GM21723 (cell line): ENCODE data around the gene HDC.

Source experiments
- ATAC-seq: cut with Tn5 transposase; IDR thresholded peaks from one replicate; pipeline ENCODE4 v1.9.1; 2021; ENCODE audit warnings: mild to moderate bottlenecking, moderate library complexity; ENCODE audit not compliant: unreplicated experiment

HDC gene, protein sequence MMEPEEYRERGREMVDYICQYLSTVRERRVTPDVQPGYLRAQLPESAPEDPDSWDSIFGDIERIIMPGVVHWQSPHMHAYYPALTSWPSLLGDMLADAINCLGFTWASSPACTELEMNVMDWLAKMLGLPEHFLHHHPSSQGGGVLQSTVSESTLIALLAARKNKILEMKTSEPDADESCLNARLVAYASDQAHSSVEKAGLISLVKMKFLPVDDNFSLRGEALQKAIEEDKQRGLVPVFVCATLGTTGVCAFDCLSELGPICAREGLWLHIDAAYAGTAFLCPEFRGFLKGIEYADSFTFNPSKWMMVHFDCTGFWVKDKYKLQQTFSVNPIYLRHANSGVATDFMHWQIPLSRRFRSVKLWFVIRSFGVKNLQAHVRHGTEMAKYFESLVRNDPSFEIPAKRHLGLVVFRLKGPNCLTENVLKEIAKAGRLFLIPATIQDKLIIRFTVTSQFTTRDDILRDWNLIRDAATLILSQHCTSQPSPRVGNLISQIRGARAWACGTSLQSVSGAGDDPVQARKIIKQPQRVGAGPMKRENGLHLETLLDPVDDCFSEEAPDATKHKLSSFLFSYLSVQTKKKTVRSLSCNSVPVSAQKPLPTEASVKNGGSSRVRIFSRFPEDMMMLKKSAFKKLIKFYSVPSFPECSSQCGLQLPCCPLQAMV

GRCh38 chr15:50265620-50266019 lies at the start of gene HDC:
TSS of gene HDC (minus strand) at chr15:50265726. CDS start at chr15:50265623, 103 bp downstream.
- no peak for ATAC-seq

- no peak for ATAC-seq
Measured at GRCh38 chr15:50312636-50313035, 47.1 kb upstream of the HDC start.

DNA sequence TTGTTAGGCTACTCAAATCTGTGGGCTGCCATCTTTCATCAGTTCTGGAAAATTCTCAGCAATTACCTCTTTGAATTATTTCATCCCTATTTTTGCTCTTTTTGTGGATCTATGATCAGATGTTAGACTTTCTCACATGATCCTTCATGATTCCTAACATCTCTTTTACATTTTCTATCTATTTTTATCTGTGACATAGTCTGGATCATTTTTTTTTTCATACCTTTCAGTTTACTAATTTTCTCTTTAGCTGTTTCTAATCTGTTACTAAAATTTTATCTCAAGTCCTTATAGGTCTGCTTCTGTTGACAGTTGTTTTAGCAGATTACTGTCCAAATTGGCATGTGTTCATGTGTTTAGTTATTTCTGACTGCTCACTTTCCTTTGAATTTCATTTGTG lies 42.3 kb upstream of the HDC start:
- ATAC-seq = no peak

DNA sequence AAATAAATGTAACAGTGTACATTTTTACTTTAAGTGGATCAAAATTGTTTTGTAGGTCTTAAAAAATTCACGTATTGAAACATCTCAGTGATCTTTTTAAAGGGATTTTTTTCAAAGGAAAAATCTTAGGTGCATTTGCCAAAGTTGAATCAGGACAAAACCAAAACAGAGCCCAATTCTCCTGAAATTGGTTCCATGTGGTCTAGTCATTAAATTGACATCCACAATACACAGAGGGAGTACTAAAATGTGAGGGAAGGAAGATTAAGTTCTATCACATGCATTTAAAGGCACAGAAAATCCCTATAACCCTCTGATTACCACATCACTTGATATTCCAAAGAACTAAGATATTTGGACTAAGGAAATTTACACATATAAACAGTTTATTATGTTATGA lies 39.3 kb upstream of the HDC start:
- no peak for ATAC-seq

DNA sequence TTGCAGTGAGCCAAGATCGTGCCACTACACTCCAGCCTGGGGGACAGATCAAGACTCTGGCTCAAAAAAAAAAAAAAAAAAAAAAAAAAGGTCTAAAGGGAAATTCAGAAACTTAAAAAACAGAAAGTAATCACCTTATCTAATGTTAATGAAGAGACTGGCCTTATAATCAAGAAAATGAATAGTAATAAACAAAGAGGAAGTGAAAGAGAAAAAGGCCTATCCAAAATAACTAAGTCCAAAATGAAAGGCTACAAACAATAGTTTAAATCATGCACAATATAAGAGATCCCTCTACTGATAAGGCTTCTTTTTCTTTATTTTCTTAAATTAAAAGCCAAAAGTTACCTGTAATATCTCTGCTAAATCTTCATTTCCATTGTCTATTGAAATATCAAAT lies 37.1 kb upstream of the HDC start:
- ATAC-seq = peak; percentile 84

DNA sequence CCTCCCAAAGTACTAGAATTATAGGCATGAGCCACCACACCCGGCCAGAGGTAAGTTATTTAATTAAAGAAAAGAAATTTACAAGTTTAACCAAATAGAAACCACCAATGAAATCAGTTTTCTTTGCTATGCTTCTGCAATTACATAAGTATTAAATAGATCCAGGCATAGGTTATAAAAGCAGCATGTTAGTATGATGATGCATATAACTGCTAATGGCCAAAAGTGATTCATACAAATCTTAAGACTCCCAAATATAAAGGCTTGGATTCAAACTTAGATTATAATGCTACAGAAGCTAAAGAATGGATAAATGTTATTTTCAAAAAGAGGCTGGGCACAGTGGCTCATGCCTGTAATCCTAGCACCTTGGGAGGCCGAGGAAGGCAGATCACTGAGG lies 32.8 kb upstream of the HDC start:
- no peak for ATAC-seq

GRCh38 chr15:50295966-50296365 lies 30.4 kb upstream of the HDC start:
- ATAC-seq = no peak

DNA sequence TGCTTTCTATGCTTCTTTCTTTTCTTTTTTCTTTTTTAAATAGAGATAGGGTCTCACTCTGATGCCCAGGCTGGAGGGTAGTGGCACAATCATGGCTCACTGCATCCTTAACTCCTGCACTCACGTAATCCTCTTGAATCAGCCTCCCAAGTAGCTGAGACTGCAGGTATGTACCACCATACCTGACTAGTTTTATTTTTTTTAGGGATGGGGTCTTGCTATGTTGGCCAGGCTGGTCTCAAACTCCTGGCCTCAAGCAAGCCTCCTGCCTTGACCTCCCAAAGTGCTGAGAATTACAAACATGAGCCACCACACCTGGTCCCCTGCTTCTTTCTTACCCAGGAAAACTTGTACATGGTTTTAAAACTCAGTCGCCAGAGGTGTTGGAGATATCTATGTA lies 24.2 kb upstream of the HDC start:
- no peak for ATAC-seq

GRCh38 chr15:50287324-50288116 lies 22.0 kb upstream of the HDC start:
- ATAC-seq = no peak

DNA sequence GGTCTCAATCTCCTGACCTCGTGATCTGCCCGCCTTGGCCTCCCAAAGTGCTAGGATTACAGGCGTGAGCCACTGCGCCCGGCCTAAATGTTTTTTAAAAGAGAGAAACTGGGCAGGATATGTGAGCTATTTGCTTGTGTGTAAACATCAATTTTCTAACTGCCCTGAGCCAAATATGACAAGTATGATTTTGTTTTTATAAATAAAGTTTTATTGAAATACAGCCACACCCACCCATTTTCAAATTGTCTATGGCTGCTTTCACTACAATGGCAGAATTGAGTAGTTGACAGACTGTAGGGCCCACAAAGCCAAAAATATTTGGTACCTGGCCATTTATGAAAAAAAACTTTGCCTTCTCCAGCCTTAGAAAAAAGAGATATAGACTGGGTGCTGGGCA lies 15.9 kb upstream of the HDC start:
- no peak for ATAC-seq

DNA sequence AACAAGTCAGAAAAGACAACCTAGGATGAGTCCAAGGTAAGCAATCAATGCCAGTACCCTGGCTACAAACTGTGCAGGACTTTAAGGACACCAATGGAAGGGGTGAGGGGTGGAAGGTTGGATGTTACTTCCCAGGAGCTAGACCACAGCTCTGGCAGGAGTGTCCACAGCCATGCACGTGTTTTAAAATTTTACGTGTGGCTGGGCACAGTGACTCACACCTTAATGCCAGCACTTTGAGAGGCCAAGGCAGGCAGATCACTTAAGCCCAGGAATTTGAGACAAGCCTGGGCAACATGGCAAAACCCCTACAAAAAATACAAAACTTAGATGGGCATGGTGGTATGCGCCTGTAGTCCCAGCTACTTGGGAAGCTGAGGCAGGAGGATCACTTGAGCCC lies 14.7 kb upstream of the HDC start:
- no peak for ATAC-seq

DNA sequence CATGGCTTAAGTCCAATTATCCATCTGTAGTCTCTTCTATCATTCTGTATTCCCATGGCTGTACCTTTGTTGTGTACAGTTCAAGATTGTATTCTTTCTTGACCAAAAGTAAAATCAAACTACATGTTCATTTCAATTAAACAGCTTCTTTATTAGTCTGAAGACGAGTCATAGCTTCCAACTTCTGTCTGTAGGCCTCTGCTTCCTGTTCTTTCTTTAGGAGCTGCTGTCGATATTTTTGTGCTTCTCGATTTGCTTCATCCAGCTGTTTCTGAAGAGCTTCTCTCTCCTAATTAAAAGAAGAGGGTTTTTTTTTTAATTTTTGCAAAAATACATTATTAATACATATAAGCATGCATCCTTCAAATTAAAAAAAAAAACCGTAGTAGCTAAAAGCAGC lies 13.0 kb upstream of the HDC start:
- no peak for ATAC-seq

- ATAC-seq = no peak
Measured at GRCh38 chr15:50277370-50277769, 11.8 kb upstream of the HDC start.

- ATAC-seq = no peak
Measured at GRCh38 chr15:50275908-50276307, 10.4 kb upstream of the HDC start.

- ATAC-seq = no peak
Measured at GRCh38 chr15:50275091-50275490, 9.6 kb upstream of the HDC start.

DNA sequence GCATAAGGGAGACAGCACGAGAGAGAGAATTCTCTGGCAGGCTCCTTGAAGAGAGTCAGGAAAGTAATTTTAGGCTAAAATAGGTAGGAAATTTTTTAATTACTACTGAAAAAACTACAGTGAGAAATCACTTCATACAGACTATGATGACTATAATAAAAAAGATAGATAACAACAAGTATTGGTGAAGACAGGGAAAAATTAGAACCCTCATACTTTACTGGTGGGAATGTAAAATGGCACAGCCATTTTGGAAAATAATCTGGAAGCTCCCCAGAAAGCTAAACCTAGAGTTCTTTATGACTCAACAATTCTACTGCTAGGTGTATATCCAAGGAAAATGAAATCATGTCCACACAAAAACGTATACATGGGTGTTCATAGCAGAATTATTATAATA lies 2.1 kb upstream of the HDC start:
- ATAC-seq = no peak

- no peak for ATAC-seq
Measured at GRCh38 chr15:50262533-50262932, 3.0 kb downstream of the HDC start.

- ATAC-seq = no peak
Measured at GRCh38 chr15:50261981-50262380, 3.5 kb downstream of the HDC start.

DNA sequence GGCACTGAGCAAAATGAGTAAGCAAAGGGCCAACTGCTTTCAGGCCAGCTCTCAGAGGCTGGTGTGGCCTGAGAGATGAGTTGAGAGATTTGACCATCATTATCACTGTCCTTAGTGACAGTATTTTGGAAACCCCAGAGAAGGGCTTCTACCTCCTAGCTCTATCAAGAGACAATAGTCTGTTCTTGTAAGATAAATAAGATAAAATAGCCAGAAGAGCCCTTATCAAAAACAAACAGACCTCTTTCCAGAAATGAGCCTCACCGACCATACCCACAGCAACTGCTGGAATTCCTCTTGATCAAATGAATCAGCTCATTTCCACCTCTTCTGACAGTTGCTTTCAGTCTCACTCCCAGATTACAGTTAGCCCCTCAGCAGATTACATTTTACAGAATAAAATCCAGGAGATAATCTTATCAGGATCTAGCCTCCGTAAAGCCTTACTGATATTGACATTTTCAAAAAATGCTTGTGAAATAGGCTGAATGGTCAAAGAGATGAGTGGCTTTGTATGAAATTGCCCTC lies 4.5 kb downstream of the HDC start:
- ATAC-seq = peak; percentile 47

DNA sequence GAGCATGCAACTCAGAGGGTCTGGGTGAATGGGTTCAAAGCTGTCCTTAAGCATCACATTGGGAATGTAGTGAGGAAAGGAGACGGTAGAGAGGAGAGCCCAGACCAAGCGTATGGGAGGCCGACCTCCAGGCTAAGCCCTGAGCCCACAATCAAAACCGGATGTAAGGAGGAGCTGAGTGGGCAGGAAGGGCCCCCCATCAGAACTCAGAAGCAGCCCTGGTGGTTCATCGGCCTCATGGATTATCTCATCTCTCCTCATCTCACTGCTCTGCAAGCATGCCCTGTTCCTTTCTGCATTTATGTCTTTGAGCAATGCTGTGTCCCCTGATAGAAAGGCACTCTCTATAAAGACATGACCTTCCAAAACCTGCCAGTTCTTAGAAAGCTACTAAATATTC lies 6.2 kb downstream of the HDC start:
- no peak for ATAC-seq

GRCh38 chr15:50257924-50258323 lies 7.6 kb downstream of the HDC start:
- ATAC-seq = no peak

DNA sequence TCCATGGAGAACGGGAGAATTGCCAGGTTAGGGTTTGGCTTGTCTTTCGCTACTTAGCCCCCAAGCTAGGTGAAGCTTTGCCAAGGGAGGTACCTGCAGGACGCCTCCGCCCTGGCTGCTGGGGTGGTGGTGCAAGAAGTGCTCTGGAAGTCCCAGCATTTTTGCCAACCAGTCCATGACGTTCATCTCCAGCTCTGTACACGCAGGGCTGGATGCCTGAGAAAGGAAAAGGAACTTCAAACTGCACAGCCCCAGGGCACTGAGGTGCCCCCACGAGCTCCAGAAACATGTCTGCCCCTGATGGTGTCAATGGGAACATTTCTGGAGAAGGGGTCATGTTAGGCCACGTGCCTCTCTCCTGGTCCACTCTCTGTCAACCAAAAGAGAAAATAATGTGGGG lies 8.2 kb downstream of the HDC start:
- no peak for ATAC-seq
